Astrocyte of the hippocampus (primary cell): ENCODE results near the gene DDR1.
"Not testable (repeated sequence)": the region's sequence is repeated elsewhere in the genome, so short reads cannot be mapped to it uniquely, and the experiment has no call there.

ENCODE experiments used
- DNase-seq: peaks from one replicate; pipeline ENCODE4 v3.0.0; 2011; ENCODE audit warnings: low read depth, low spot score

DDR1 gene

GRCh38 chr6:30883685-30884520 is at the start of gene DDR1:
Gene DDR1, plus strand, starts transcription at chr6:30884519. Its CDS starts 4,211 bp downstream, at chr6:30888730.
- peak; percentile 89 for DNase-seq

- peak; percentile 49 for DNase-seq
Observed at GRCh38 chr6:30834646-30835045, 49.7 kb upstream of the DDR1 start.

- no peak for DNase-seq
Observed at GRCh38 chr6:30835576-30835975, 48.7 kb upstream of the DDR1 start.

- peak; percentile 91 for DNase-seq
Observed at GRCh38 chr6:30836431-30836866, 47.9 kb upstream of the DDR1 start.

- DNase-seq = peak; percentile 53
Observed at GRCh38 chr6:30836957-30837356, 47.4 kb upstream of the DDR1 start.

- no peak for DNase-seq
Observed at GRCh38 chr6:30837432-30837831, 46.9 kb upstream of the DDR1 start.

- DNase-seq = no peak
Observed at GRCh38 chr6:30837870-30838269, 46.4 kb upstream of the DDR1 start.

GRCh38 chr6:30839671-30840070 is 44.6 kb upstream of the DDR1 start:
- no peak for DNase-seq

- DNase-seq = no peak
Observed at GRCh38 chr6:30840084-30840934, 44.0 kb upstream of the DDR1 start.

GRCh38 chr6:30840935-30841643 is 43.2 kb upstream of the DDR1 start:
- DNase-seq = no peak

GRCh38 chr6:30841644-30842504 is 42.4 kb upstream of the DDR1 start:
- DNase-seq = peak; percentile 46

GRCh38 chr6:30842754-30843610 is 41.3 kb upstream of the DDR1 start:
- DNase-seq = no peak

- DNase-seq = no peak
Observed at GRCh38 chr6:30843611-30843998, 40.7 kb upstream of the DDR1 start.

GRCh38 chr6:30844118-30844535 is 40.2 kb upstream of the DDR1 start:
- peak; percentile 84 for DNase-seq

- DNase-seq = no peak
Observed at GRCh38 chr6:30845183-30845582, 39.1 kb upstream of the DDR1 start.

GRCh38 chr6:30847421-30847970 is 36.8 kb upstream of the DDR1 start:
- DNase-seq = no peak

- no peak for DNase-seq
Observed at GRCh38 chr6:30847971-30848436, 36.3 kb upstream of the DDR1 start.

- DNase-seq = no peak
Observed at GRCh38 chr6:30849903-30850651, 34.2 kb upstream of the DDR1 start.

- not testable (repeated sequence) for DNase-seq
Observed at GRCh38 chr6:30852459-30852858, 31.9 kb upstream of the DDR1 start.
